D341Med (cell line): Measurements from ENCODE around the gene KCNK18.

Experiments
- DNase-seq: peaks from one replicate; pipeline ENCODE4 v3.0.0; 2012; ENCODE audit warnings: low spot score

The KCNK18 gene

GRCh38 chr10:117254338-117254737 lies 57.0 kb downstream of the KCNK18 start:
- DNase-seq: no peak

DNA sequence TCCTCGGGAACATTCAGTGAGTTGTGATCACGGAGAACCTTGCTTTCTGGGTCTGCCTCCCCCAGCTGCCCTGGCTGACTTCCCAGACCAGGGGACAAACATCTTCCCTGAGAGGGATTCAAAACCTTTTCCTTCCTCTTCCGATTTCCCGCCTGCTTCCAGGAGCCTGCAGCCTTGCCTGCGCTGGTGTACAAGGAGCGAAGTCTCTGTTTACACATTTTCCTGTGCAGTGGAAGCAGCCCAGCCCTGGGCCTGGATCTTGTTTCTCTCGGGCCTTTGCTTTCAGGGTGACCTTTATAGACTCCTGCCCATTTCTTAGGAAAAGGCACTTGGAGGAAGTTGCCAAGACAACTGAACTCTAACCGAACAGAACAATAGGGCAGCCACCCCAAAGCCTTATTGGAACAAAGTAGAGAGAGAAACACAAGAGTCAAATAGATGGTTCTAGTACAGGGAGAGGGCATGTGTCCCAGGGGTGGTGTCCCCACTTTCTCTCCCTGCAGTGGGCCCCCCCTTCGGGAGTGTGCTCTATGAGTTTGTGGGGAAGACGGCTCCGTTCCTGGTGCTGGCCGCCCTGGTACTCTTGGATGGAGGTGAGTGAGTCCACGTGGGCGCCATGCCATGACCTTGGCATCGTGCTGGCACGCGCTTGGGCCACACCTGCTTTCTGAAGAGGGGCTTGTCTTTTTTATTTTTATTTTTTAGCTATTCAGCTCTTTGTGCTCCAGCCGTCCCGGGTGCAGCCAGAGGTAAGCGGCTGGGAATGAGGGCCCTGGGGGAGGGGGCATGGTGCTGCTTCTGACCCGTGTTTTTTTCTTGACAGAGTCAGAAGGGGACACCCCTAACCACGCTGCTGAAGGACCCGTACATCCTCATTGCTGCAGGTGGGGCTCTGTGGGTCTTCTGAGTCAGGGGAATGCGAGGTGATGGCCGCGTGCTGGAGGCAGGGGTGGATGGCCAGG lies 57.8 kb downstream of the KCNK18 start:
- DNase-seq: no peak

- DNase-seq: no peak
Observed at GRCh38 chr10:117255835-117256460, 58.7 kb downstream of the KCNK18 start.

DNA sequence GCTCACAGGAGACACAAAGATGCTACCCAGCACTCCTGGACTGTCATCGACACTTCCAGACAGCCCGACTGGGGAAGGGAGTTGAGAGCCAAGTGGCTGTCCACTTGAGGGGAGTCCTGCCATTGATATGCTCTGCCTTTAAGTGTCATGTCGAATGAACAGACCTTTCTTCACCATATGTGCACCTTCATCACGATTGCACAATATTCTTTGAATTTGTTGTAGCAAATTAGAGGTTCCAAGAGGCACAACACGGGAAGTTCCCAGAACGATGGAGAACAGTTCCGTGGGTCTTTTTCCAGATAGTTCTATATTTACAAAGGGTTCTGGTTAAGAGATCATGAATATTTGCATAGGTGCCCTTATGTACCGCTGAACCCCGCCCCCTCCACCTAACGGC lies 59.6 kb downstream of the KCNK18 start:
- DNase-seq: no peak

- no peak for DNase-seq
Observed at GRCh38 chr10:117257721-117258120, 60.4 kb downstream of the KCNK18 start.

GRCh38 chr10:117259279-117259678 lies 62.0 kb downstream of the KCNK18 start:
- no peak for DNase-seq
